Right cardiac atrium (tissue), 5 donors: ENCODE results near the gene KREMEN2. TPM values are rescaled to one million over a fixed set of nuclear protein-coding genes. Genes with fewer than 3 reads are reported as not detected.
A peak's percentile ranks its signal among the peaks of the same experiment; 100 is the strongest.

Source experiments
- ATAC-seq, 2 donors: fragments of 200-7000 bp; cut with Tn5 transposase; one replicate each; pipeline versions ENCODE4 v1.8.0 to v1.9.1; 2020; ENCODE audit warnings: moderate library complexity in 2 of 2, mild to moderate bottlenecking in 1 of 2
- DNase-seq, 3 donors: peaks; one replicate each; pipeline ENCODE4 v3.0.0-alpha.2; 2020
- H3K27ac ChIP-seq: one replicate; pipeline ENCODE4 v1.5.1; 2013; ENCODE audit warnings: mild to moderate bottlenecking, low read length, control low read depth, moderate library complexity
- H3K27me3 ChIP-seq: one replicate; pipeline ENCODE4 v1.6.1; 2013; ENCODE audit not compliant: control insufficient read depth, insufficient read depth
- H3K4me1 ChIP-seq: one replicate; pipeline ENCODE4 v1.6.1; 2013; ENCODE audit warnings: low read length; ENCODE audit not compliant: control insufficient read depth, insufficient read depth
- H3K4me3 ChIP-seq: one replicate; pipeline ENCODE4 v1.5.1; 2013; ENCODE audit warnings: low read length, control low read depth
- H3K9me3 ChIP-seq: one replicate; pipeline ENCODE4 v1.6.1; 2013; ENCODE audit warnings: low read length; ENCODE audit not compliant: control insufficient read depth
- WGBS: extraction: QIAGEN DNeasy Blood & Tissue Kit; methylation state at CpG from one replicate; pipeline ENCODE4 v1.1.7; 2013; 5-methylcytosine and 5-hydroxymethylcytosine counted together
- intact Hi-C, 4 donors: fragments of 100-400 bp; cut with DNase I; formaldehyde crosslinking; loops; one replicate each; pipeline versions ENCODE4 v1.11.0 to v1.14.0; 2022 to 2023
- polyA plus RNA-seq: library from polyadenylated mRNA; stranded (reverse); fragments of 200-250 nt; gene quantifications from one replicate; pipeline ENCODE4 v1.2.3, GENCODE V29; 2013
- total RNA-seq, 4 donors: library from RNA; stranded (reverse); fragmentation: NEBNext Ultra II Directional; extraction: Animal tissue kit (Norgen Biotek cat#: 25700); gene quantifications; one replicate each; pipeline ENCODE4 v1.2.1, GENCODE V29; 2021
- donor health status: healthy with polysubstance abuse.
- donor health status: DM: no; HTN: yes; CAD: no.
- donor health status: DM: no; HTN: no; CAD: no.
- donor health status: DM: no; HTN: yes; CAD: no; lungs with severe emphysema.
- donor health status: DM: yes; HTN: yes; CAD: no.

KREMEN2 gene
- total and polyA plus RNA-seq, 5 donors, result not detected

DNA sequence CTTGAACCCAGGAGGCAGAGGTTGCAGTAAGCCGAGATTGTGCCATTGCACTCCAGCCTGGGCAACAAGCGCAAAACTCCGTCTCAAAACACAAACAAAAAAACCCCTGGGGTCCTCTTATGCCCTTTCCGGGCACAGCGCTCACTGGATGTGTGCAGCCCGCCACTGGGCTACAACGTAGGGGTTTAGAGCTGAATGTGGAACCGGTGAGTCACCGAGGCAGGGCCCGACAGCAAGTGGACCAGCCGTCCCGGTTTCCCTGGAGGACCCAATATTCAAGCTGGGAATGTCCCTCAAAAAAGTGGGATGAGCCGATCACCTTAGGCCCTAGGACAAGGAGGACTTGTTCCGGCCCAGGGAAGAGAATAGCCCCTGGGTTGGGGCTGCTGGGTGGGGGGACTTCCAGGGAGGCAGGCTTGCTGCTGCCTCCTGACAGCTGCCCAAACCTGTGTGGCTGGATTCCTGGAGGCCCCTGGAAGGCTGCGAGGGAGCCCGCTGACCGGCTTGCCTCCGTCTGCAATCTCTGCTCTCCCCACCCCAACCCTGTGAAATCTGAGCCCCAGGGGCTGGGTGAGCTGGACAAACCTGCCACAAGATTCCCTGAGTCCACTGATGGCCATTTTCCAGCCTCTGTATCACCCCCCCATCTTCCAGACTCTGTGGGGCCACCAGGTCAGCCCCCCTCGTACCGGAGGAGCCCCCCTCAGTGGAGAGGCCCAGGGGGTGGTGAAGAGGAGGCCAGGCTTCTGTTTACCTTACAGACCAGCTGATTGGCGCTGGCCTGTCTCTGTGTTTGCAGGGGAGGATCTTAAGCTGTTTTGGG is 45.7 kb downstream of the KREMEN2 start:
- intact Hi-C loops, result no loop called here
- H3K27me3 ChIP-seq, result no peaks in the 10 kb centered on the region

DNA sequence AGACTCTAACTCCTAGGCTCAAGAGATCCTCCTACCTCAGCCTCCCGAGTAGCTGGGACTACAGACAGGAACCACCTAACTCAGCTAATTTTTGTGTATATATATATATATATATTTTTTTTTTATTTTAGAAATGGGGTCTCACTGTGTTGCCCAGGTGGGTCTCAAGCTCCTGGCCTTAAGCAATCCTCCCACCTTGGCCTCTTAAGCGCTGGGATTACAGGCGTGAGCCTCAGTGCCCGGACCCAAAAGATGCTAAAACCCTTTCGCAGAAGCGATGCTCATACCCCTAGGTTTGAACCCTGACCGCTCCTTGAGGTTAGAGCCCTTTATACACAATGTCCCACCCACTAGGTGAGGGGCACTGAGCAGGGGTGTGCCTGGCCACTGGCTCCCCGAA is 46.4 kb downstream of the KREMEN2 start:
- ATAC-seq (no peak), DNase-seq (no peak)
- Histone ChIP-seq H3K27me3 (no peaks in the 10 kb centered on the region), H3K27ac (no peak overlapping the region), H3K4me1 (no peaks in the 10 kb centered on the region), H3K4me3 (no peak overlapping the region), H3K9me3 (no peaks in the 10 kb centered on the region)
- 92% methylated on average over 8 of the region's 8 CpGs for WGBS
- intact Hi-C loops, result no loop called here

More for the DNA sequence above, 45.7 kb downstream of the KREMEN2 start:
- Histone ChIP-seq H3K4me1 (no peaks in the 10 kb centered on the region), H3K9me3 (no peaks in the 10 kb centered on the region), H3K27ac (no peak overlapping the region), H3K4me3 (no peak overlapping the region)
- ATAC-seq (no peak), DNase-seq (no peak)
- 44% methylated on average over 21 of the region's 21 CpGs for WGBS

DNA sequence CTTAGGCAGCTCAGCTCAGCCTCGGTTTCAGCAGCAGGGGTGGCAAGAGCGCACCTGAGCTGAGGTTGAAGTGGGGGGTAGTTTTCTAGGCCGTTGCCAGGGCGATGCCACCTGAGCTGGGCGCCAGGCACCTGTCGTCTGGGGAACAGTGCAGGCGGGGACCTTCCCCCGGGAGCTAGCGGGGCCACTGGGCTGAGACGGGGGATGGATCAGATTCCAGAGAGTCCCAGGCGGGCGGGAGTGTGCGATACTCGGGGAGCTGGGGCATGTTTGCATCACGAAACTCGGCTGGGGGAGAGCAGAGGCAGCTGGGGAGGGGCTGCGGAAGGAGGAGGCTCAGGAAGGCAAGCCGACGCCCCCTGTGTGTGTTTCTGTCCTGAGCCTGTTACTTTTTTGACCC is 48.2 kb downstream of the KREMEN2 start:
- intact Hi-C loops, result no loop called here
- no peak for ATAC-seq
- H3K27me3 ChIP-seq, result no peaks in the 10 kb centered on the region
- H3K4me1 ChIP-seq, result no peaks in the 10 kb centered on the region
- no peak overlapping the region for H3K27ac ChIP-seq
- 17% methylated on average over 19 of the region's 19 CpGs for WGBS
- no peak for DNase-seq
- H3K4me3 ChIP-seq, result no peak overlapping the region
- H3K9me3 ChIP-seq, result no peaks in the 10 kb centered on the region

DNA sequence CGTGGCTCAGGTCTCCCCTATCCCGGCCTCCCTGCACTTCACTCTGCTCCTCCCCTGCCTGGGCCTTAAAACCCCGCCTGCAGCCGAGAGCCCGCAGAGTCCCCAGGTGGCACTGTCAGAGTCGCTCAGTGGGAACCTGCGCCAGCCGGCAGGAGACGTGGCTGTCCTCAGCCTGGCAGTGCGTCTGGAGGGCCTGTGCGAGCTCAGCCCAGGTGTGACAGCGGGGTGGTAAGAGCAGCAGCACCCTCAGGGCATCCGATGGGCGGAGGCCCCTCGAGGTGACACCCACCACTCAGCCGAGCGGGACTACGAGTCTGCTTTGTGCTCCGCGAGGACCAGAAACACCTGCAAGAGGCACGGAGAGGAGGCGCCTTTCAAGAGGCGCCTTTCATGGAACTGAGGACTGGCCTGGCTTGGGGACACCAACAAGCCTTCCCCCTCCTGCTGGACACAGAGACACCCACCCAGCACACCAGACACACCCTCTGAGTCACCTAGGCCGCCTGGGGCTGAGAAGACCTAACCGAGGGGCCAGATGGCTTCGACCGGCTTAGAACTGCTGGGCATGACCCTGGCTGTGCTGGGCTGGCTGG is 48.8 kb downstream of the KREMEN2 start, which contains the start of gene CLDN9:
Gene CLDN9 (plus strand): TSS at position 96 of the 593 bp plus-strand sequence. CDS start 440 bp downstream, at position 536.
- intact Hi-C loops, result no loop called here
- ATAC-seq (no peak), DNase-seq (no peak)
- Histone ChIP-seq H3K27me3 (no peaks in the 10 kb centered on the region), H3K27ac (no peak within 1 kb of the TSS), H3K4me3 (no peak within 1 kb of the TSS), H3K4me1 (no peaks in the 10 kb centered on the region), H3K9me3 (no peaks in the 10 kb centered on the region)
- 33% methylated on average over 27 of the region's 27 CpGs for WGBS

DNA sequence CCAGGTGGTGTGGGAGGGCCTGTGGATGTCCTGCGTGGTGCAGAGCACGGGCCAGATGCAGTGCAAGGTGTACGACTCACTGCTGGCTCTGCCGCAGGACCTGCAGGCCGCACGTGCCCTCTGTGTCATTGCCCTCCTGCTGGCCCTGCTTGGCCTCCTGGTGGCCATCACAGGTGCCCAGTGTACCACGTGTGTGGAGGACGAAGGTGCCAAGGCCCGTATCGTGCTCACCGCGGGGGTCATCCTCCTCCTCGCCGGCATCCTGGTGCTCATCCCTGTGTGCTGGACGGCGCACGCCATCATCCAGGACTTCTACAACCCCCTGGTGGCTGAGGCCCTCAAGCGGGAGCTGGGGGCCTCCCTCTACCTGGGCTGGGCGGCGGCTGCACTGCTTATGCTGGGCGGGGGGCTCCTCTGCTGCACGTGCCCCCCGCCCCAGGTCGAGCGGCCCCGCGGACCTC is 49.4 kb downstream of the KREMEN2 start:
- peak in 1 of 2 donors; percentile 3 for ATAC-seq
- intact Hi-C loops, result no loop called here
- no peak for DNase-seq

DNA sequence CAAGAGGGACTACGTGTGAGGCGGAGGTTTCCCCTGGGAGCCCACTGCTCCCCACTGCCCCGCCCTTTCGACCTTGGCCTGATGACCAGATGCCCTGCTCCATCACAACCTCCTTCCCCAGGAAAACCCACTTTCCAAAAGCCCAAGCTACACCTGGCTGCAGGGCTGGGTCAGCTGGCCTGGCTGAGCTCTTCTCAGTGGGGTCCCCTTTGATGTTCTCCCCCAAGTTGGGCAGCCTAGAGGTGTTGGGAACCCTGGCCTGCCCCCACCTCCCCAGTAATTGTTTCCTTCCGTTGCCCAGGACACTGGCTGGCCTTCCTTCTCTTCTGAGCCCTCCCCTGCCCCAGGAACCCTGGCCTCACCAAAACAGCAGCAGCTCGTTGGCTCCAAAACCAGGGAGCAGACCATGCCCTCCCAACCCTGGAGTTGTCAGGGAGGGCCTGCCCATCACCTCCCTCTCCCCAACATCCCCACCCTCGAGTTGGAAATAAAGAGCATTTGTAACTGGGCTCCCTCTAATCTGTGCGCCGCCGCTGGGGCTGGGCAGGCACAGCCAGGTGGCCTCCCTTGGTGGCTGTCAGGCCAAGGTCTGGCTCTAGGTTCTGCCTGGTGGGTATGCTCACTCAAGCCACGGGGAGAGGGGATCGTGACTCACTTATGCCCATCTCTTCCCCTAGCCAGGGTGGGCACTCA is 50.1 kb downstream of the KREMEN2 start:
- Histone ChIP-seq H3K9me3 (no peaks in the 10 kb centered on the region), H3K27me3 (no peaks in the 10 kb centered on the region), H3K4me3 (no peak overlapping the region), H3K27ac (no peak overlapping the region), H3K4me1 (no peaks in the 10 kb centered on the region)
- ATAC-seq (no peak), DNase-seq (no peak)
- WGBS, result 47% methylated on average over 12 of the region's 12 CpGs
- intact Hi-C loops, result no loop called here

More for the DNA sequence above, 49.4 kb downstream of the KREMEN2 start:
- no peaks in the 10 kb centered on the region for H3K9me3 ChIP-seq
- H3K27me3 ChIP-seq, result no peaks in the 10 kb centered on the region
- no peaks in the 10 kb centered on the region for H3K4me1 ChIP-seq
- H3K27ac ChIP-seq, result no peak overlapping the region
- no peak overlapping the region for H3K4me3 ChIP-seq
- 48% methylated on average over 27 of the region's 27 CpGs for WGBS

DNA sequence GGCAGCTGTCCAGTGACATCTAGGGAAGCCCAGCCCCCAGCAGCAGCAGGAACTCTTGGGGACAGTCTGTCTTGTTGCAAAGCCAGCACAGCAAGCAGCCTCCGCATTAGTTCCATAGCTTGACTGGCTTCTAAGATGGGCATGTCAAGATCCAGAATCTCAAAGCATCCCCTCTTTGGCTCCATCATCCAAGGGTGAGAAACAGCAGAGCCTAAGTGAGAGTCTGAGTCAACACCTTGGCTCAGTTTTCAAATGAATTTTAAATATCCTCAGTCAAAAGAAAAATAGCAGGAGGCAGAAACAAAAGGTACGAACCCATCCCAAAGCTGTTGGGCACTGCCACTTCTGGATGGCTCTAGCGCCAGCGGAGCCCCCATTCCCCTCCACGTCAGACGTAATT is 50.9 kb downstream of the KREMEN2 start:
- Histone ChIP-seq H3K4me3 (no peak overlapping the region), H3K9me3 (no peaks in the 10 kb centered on the region), H3K4me1 (no peaks in the 10 kb centered on the region), H3K27me3 (no peaks in the 10 kb centered on the region), H3K27ac (no peak overlapping the region)
- ATAC-seq (no peak), DNase-seq (no peak)
- intact Hi-C loops, result no loop called here
- 86% methylated on average over 6 of the region's 6 CpGs for WGBS

DNA sequence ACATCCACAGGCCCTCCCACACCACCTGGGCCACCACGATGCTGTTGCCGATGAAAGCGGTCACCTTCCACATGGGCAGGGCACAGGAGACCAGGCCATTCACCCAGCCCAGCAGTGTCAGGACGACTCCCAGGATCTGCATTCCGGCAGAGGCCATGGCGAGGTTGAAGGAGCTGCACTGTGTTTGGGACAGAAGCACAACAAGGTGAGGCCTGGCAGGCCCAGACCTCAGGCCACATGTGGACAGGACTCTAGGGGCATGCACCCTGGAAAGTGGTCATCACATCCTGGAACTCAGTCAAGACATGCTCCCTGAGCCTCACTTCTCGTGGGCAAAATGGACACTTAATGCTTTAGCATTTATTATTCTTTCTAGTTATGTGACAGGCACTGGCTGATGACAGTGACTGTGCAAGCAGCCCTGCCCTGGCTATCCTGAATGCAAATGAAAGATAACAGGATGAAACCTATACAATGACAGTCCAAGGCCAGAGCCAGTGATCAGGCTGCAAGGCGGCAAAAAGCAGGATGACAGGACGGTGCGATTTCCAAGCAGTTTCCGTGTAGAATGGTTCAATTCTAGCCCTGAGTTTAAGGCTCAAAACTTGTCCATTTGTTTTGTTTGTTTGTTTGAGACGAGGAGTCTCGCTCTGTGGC is 51.9 kb downstream of the KREMEN2 start:
- no peak for DNase-seq
- Histone ChIP-seq H3K4me3 (no peak overlapping the region), H3K27me3 (no peaks in the 10 kb centered on the region), H3K9me3 (no peaks in the 10 kb centered on the region), H3K27ac (no peak overlapping the region), H3K4me1 (no peaks in the 10 kb centered on the region)
- intact Hi-C loops, result no loop called here
- ATAC-seq, result no peak
- WGBS, result 78% methylated on average over 13 of the region's 13 CpGs

DNA sequence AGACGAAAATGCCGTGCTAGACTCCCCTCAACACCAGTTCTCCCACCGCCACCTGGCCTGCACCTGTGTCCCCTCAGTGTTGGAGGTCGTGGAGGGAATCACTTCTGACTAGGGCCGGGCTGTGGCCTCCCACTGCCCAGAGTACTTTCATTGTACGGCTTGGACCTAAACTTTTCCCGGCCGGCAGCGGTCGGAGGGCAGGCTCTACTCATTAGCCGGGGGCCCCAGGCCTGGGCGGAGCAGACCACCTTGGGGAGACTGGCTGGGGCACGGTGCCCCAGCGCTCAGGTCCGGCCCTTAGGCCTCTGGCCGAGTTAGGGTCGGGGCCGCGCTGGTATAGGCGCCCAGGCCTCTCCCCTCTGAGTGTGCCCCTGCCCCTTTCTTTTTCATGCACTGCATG is 53.3 kb downstream of the KREMEN2 start:
- H3K27me3 ChIP-seq, result no peaks in the 10 kb centered on the region
- intact Hi-C loops, result no loop called here

More for the DNA sequence above, 53.3 kb downstream of the KREMEN2 start:
- Histone ChIP-seq H3K27ac (no peak overlapping the region), H3K4me3 (no peak overlapping the region), H3K9me3 (no peaks in the 10 kb centered on the region), H3K4me1 (peaks cover under 1% of the 10 kb centered on the region)
- 56% methylated on average over 20 of the region's 20 CpGs for WGBS
- DNase-seq (no peak), ATAC-seq (no peak)
